Activated CD8-positive, alpha-beta memory T cell treated with anti-CD3 and anti-CD28 coated beads for 36 hours (primary cell): ENCODE results near the gene TET2. TPM values are rescaled to one million over a fixed set of nuclear protein-coding genes. Genes with fewer than 3 reads are reported as not detected.

Source experiments
- CTCF ChIA-PET: fragments of 350-600 bp; sonication (Branson Sonifier 250); formaldehyde crosslinking; loops from one replicate; lab custom pipeline; 2021; ENCODE audit warnings: antibody characterized with exemption; lab: Charles Lee
- POLR2A ChIA-PET: fragments of 350-600 bp; sonication (Branson Sonifier 250); formaldehyde crosslinking; loops from one replicate; lab custom pipeline; 2021; ENCODE audit warnings: antibody characterized with exemption; lab: Charles Lee
- total RNA-seq, 2 experiments: library from RNA; stranded (reverse); gene quantifications; one replicate each; pipeline ENCODE4 v1.2.3, GENCODE V29; 2021

Gene TET2
- total RNA-seq: 10 to 100 TPM; 30.8 to 31.0 TPM

DNA sequence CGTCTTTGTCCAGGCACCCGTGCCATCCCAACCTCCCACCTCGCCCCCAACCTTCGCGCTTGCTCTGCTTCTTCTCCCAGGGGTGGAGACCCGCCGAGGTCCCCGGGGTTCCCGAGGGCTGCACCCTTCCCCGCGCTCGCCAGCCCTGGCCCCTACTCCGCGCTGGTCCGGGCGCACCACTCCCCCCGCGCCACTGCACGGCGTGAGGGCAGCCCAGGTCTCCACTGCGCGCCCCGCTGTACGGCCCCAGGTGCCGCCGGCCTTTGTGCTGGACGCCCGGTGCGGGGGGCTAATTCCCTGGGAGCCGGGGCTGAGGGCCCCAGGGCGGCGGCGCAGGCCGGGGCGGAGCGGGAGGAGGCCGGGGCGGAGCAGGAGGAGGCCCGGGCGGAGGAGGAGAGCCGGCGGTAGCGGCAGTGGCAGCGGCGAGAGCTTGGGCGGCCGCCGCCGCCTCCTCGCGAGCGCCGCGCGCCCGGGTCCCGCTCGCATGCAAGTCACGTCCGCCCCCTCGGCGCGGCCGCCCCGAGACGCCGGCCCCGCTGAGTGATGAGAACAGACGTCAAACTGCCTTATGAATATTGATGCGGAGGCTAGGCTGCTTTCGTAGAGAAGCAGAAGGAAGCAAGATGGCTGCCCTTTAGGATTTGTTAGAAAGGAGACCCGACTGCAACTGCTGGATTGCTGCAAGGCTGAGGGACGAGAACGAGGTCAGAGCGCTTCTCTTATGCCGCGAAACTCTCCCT lies at the start of gene TET2:
TET2 (plus strand) TSS at position 601 of the 740 bp plus-strand sequence. CDS start 87,067 bp downstream, outside the sequence.
- CTCF ChIA-PET: interaction anchor here (1.2 to 1.5 kb wide), 2 partner anchors 68 to 327 kb away, joined by 3 to 7 read pairs; partner anchors contain the start of gene PPA2

DNA sequence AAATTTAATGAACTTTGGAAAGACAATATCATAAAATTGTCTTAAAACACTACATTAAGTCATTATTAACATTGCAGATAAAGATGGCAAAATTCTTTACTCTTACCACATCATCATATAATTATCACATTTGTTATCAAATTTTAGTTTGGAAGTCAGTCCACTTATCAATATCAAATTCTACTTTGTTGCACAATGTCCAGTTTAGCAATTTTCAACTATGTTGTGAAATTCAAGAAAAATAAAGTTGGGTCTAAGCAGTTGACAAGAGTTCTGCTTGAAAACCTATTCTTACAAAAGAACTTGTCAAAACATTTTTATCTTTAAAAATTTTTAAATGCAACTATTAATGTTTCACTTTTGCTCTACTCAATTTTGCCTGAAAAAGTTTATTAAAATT lies 44.7 kb upstream of the TET2 start:
- POLR2A ChIA-PET: no interaction called here
- CTCF ChIA-PET: no interaction called here

More for the DNA sequence above, at the start of gene TET2:
- POLR2A ChIA-PET: interaction anchor here (0.6 to 2.0 kb wide), 3 partner anchors 46 to 327 kb away, joined by 3 to 10 read pairs (median 3); partner anchors contain the start of gene PPA2

- POLR2A ChIA-PET: no interaction called here
- CTCF ChIA-PET: no interaction called here
Observed at GRCh38 chr4:105106426-105106825, 40.2 kb upstream of the TET2 start.

GRCh38 chr4:105107095-105107856 lies 39.4 kb upstream of the TET2 start:
- ChIA-PET POLR2A (no interaction called here), CTCF (no interaction called here)

- ChIA-PET CTCF (no interaction called here), POLR2A (no interaction called here)
Observed at GRCh38 chr4:105108971-105109370, 37.7 kb upstream of the TET2 start.

GRCh38 chr4:105112274-105112673 lies 34.4 kb upstream of the TET2 start:
- ChIA-PET CTCF (no interaction called here), POLR2A (no interaction called here)

- POLR2A ChIA-PET: no interaction called here
- CTCF ChIA-PET: no interaction called here
Observed at GRCh38 chr4:105113800-105114199, 32.9 kb upstream of the TET2 start.

DNA sequence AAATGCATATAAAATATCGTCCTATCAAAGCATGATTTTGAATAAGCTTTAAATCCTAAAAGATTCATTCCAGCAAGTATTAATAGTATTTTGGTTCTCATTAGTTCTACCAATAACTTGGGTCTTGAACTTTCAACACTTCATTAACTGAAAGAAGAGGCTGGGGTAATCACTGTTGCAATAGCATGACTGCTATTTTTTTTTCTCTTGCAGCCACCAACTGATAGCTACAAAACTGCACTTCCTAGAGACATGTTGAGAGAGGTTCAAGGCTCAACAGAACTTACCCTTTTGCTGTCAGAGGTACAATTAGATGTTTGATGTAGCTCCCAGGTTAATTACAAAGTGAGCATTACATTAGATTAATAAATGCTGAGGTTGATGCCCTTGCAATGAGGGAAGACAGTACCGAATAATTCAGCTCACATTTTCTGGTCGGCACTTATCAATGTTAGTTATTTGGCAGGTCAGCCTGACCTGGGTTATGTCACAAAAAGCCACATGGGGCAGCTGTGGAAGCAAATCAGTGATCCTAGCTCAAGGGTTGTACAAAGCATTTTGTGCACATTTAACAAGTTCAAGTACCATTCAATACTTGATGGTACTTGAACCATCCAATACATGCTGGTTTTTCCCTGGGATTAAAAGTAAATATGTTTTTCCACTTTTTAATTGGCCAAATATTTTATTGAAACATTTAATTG lies 29.9 kb upstream of the TET2 start:
- POLR2A ChIA-PET: no interaction called here
- CTCF ChIA-PET: interaction anchor here (0.7 kb wide), 1 partner anchor 407 kb away, joined by 3 read pairs; no protein-coding TSS in a partner anchor

DNA sequence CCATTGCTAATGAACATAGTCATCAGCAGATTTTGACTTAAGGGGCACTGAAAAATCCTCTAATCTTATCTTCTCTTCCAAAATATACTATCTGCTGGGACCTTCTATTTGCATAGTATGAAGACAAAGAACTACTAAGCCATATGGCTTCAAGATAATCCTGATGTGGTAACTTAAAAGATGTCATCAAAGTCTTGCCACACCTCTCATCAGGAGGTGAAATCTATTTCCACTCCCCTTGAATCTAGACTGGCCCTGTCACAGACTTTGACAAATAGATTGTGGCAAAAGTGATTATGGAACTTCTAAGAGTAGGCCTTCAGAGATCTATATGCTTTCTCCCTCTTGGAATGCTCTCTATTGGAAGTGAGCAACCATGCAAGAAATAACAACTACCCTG lies 27.3 kb upstream of the TET2 start:
- CTCF ChIA-PET: no interaction called here
- POLR2A ChIA-PET: no interaction called here

- CTCF ChIA-PET: no interaction called here
Observed at GRCh38 chr4:105120626-105121025, 26.1 kb upstream of the TET2 start.

GRCh38 chr4:105122350-105122749 lies 24.3 kb upstream of the TET2 start:
- CTCF ChIA-PET: no interaction called here
- POLR2A ChIA-PET: no interaction called here

More at GRCh38 chr4:105120626-105121025, 26.1 kb upstream of the TET2 start:
- POLR2A ChIA-PET: no interaction called here

DNA sequence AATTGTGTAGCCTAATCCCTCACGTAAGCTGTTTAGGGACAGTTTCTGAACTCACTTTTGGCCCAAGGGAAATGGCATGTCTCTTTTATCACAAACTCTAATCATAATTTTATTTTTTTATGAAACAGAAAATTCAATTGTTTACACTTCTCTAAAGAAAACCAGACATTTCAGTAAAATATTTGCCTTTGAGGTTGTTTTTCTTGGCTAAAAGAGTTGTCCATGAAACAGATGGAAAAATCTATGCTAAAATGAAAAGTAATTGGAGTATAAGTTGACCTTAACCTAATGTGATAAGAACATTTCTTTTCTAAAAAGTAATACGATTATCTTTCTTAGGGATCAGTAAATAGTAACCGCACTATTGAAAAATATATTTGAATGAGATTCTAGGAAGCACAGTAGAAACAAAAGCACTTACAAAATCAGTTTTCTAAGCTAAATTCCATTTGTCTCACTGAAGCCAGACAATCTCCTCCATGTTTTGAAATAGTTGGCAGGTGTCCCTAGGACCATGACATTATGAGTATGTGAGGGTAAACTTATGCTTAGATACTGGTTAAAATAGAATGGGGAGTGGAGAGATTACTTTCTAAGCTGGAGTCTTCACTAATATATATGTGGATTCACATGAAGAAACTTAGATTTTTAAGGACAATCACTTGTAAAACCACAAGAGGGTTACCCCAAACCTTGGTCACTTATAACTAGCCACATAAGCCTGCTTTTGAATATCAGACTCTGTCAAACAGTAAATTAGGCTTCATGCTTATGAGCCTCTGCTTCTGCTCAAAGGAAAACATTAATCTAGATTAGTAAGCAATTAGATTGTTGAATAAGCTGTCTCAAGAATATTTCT lies 20.1 kb upstream of the TET2 start:
- ChIA-PET CTCF (no interaction called here), POLR2A (no interaction called here)

GRCh38 chr4:105127170-105127445 lies 19.6 kb upstream of the TET2 start:
- ChIA-PET CTCF (no interaction called here), POLR2A (no interaction called here)

DNA sequence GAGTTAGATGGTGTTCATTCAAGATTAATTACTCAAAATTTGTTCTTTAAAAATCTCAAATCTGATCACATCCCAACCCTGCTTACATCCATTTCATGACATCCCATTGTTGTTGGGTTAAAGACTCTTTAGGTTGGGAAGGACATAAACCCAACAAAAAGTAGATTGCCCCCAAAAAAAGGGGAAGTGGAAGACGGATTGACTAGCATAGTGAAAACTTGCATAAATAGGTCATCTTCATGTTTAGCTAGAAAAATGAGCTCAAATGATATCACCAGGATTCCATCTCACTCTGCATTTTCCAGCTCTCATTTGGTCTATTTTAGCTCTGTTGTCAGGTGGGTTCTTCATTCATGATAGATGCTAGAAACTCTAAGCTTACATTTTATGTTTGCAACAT lies 18.5 kb upstream of the TET2 start:
- CTCF ChIA-PET: no interaction called here
- POLR2A ChIA-PET: no interaction called here

DNA sequence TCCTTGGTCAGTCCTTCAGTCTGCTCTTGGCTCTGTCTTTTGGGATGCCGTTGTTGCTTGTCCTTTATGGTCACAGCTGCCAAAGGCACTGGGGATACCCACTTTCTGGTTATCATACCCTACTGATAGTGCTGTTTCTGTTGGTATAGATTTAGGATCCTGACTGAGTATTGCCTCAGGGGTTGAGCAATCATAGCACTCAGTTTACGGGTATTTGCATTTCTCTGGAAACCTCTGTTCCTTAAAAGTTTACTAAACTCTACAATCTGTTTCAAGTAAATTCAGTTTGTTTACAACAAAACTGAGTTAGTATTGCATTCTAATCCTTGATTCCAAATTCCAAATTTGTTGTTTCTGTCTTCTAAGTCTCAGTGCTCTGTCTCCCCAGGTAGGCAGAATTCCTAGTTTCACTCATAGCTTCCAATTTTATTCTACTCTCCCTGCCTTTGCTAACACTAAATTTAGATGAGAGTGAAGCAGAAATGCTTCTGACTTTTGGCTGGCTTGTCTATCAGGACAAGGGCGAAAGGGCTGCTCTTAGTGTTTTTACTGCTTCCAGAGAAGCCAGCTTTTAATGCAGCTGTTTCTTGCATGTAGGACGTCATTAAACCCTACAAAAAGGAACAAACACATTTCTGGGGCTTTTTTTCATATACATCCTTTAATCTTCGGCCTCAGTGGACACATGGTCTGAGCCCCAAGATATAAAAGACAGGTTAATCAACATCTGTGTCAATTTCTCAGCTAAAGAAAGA lies 17.2 kb upstream of the TET2 start:
- CTCF ChIA-PET: no interaction called here
- POLR2A ChIA-PET: no interaction called here

DNA sequence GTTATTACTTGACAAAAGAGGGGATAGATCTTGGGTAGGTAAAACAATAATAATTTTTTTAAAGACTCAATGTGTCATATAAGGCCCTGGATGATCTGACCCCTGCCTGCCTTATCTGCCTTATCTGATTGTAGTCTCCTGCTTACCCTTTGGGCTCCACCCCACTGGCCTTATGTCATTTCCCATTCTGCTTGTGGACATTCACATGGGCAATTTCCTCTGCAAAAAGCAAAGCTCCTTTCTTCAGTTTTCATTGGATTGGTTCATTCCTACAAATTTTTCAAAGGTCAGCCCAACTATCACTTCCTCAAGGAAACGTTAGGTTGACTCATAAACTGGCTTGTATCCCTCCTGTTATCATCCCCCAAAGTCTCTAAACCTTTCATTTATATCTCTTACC lies 15.7 kb upstream of the TET2 start:
- CTCF ChIA-PET: no interaction called here
- POLR2A ChIA-PET: no interaction called here

GRCh38 chr4:105133976-105134375 lies 12.7 kb upstream of the TET2 start:
- POLR2A ChIA-PET: no interaction called here
- CTCF ChIA-PET: no interaction called here

DNA sequence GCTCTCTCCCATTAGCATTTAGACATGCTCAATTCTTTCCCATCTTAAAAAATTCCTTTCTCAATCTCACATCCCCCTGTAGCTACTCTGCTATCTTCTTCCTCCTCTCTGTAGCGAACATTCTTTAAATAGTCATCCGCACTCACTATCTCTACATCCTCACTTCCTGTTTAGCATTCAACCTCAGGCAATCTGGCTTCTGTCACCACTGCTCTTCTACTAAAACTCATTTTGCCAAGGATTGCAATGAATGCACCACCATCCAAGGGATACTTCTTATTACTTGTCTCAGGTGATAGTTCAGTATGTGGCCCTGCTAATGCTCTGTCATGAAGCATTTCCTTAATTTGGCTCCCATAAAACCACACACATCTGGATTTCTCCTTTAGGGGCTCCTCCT lies 10.9 kb upstream of the TET2 start:
- ChIA-PET POLR2A (no interaction called here), CTCF (no interaction called here)
